GM12878 (cell line): ENCODE data around the gene UBE2J2. TPM values are rescaled to one million over a fixed set of nuclear protein-coding genes. Genes with fewer than 3 reads are reported as not detected.

Experiments used
- ATAC-seq: fragments of 200-7000 bp; cut with Tn5 transposase; 3 replicates; pipeline ENCODE4 v1.9.1; 2020; ENCODE audit warnings: mild to moderate bottlenecking, moderate library complexity
- BruUV-seq: library from RNA; stranded (reverse); fragments of 400-500 nt; replicated peaks from 2 replicates; lab custom pipeline; 2021; lab: Mats Ljungman, UMichigan
- CTCF ChIA-PET: fragments of 300-600 bp; sonication (Branson Sonifier 250); formaldehyde crosslinking; extraction: SDS; loops from one replicate; lab custom pipeline; 2021; ENCODE audit warnings: inconsistent platforms; lab: Yijun Ruan, JAX
- POLR2A ChIA-PET: fragments of 350-600 bp; formaldehyde crosslinking; extraction: SDS; loops from one replicate; lab custom pipeline; 2021; ENCODE audit warnings: inconsistent platforms; lab: Charles Lee
- RAD21 ChIA-PET: fragments of 300-600 bp; sonication (Branson Sonifier 250); formaldehyde crosslinking; loops from one replicate; lab custom pipeline; 2023; ENCODE audit warnings: antibody characterized with exemption; ENCODE audit not compliant: unreplicated experiment; lab: Charles Lee
- SMC1A ChIA-PET: fragments of 300-600 bp; sonication (Branson Sonifier 250); formaldehyde crosslinking; loops from one replicate; lab custom pipeline; 2023; ENCODE audit not compliant: unreplicated experiment, uncharacterized antibody; lab: Charles Lee
- DNase-seq: peaks from one replicate; pipeline ENCODE4 v3.0.0-alpha.2; 2011; ENCODE audit warnings: low read depth, low spot score
- FAIRE-seq: peaks from 3 replicates; lab custom pipeline; 2011; peaks lifted over from hg19 to GRCh38; lab: Jason Lieb, UNC
- H2AFZ ChIP-seq: 2 replicates; pipeline ENCODE4 v1.6.0; 2011; ENCODE audit warnings: low read depth, low read length, control low read depth; ENCODE audit not compliant: control insufficient read depth
- H3K27ac ChIP-seq: 2 replicates; pipeline ENCODE4 v1.5.1; 2011; ENCODE audit warnings: control low read depth; ENCODE audit not compliant: control insufficient read depth, insufficient read depth
- H3K27me3 ChIP-seq, 2 experiments: replicated peaks in 1 of 2; 2 replicates each; pipeline versions ENCODE4 v1.6.0 to v1.6.1; 2011; ENCODE audit warnings: low read length in 1 of 2; ENCODE audit not compliant: control insufficient read depth in 2 of 2, insufficient read depth in 2 of 2
- H3K36me3 ChIP-seq, 2 experiments: 2 replicates each; pipeline ENCODE4 v1.5.1; 2011; ENCODE audit warnings: low read length in 1 of 2; ENCODE audit not compliant: control insufficient read depth in 2 of 2, insufficient read depth in 2 of 2
- H3K4me1 ChIP-seq: 2 replicates; pipeline ENCODE4 v1.6.1; 2011; ENCODE audit warnings: mild to moderate bottlenecking, low read length, moderate library complexity, mixed read lengths; ENCODE audit not compliant: control insufficient read depth, insufficient read depth
- H3K4me2 ChIP-seq: 2 replicates; pipeline ENCODE4 v1.6.0; 2011; ENCODE audit warnings: control low read depth; ENCODE audit not compliant: control insufficient read depth, insufficient read depth
- H3K4me3 ChIP-seq: fragments of 200-600 bp; sonication (generic); 2 replicates; pipeline ENCODE4 v1.5.1; 2016
- H3K79me2 ChIP-seq: 2 replicates; pipeline ENCODE4 v1.6.0; 2011; ENCODE audit warnings: low read length; ENCODE audit not compliant: control insufficient read depth, insufficient read depth
- H3K9ac ChIP-seq: 2 replicates; pipeline ENCODE4 v1.8.0; 2011; ENCODE audit warnings: low read length, control low read depth, mixed read lengths; ENCODE audit not compliant: control insufficient read depth, insufficient read depth
- H3K9me3 ChIP-seq: replicated peaks from 3 replicates; pipeline ENCODE4 v1.5.1; 2011; ENCODE audit warnings: mild to moderate bottlenecking, low read length; ENCODE audit not compliant: control insufficient read depth, insufficient read depth
- H4K20me1 ChIP-seq: 2 replicates; pipeline ENCODE4 v1.6.0; 2011; ENCODE audit not compliant: control insufficient read depth, insufficient read depth
- BACH1 ChIP-seq: fragments of 450-650 bp; IDR thresholded peaks from 2 replicates; pipeline ENCODE4 v1.6.1; 2017; ENCODE audit warnings: mild to moderate bottlenecking, borderline replicate concordance
- CHD2 ChIP-seq: IDR thresholded peaks from 2 replicates; pipeline ENCODE4 v1.6.1; 2011; ENCODE audit warnings: low read depth, low read length, improper control_type of control experiment, borderline replicate concordance
- MTA2 ChIP-seq: fragments of 450-650 bp; IDR thresholded peaks from 2 replicates; pipeline ENCODE4 v1.6.1; 2016; ENCODE audit warnings: low read depth, mild to moderate bottlenecking, moderate library complexity
- NBN ChIP-seq: fragments of 450-650 bp; IDR thresholded peaks from 2 replicates; pipeline ENCODE4 v1.6.1; 2016
- POLR2AphosphoS5 ChIP-seq: IDR thresholded peaks from 2 replicates; pipeline ENCODE4 v1.6.1; 2011; ENCODE audit warnings: mild to moderate bottlenecking, low read length, inconsistent platforms
- RFX5 ChIP-seq: IDR thresholded peaks from 2 replicates; pipeline ENCODE4 v1.6.1; 2011; ENCODE audit warnings: low read depth, low read length, improper control_type of control experiment
- SMAD5 ChIP-seq: IDR thresholded peaks from 2 replicates; pipeline ENCODE4 v1.6.1; 2016; ENCODE audit warnings: antibody characterized with exemption, low read depth
- SMC3 ChIP-seq: IDR thresholded peaks from 2 replicates; pipeline ENCODE4 v1.6.1; 2011; ENCODE audit warnings: low read length, improper control_type of control experiment, borderline replicate concordance
- TCF3 ChIP-seq: IDR thresholded peaks from 2 replicates; pipeline ENCODE4 v1.6.1; 2012; ENCODE audit warnings: low read depth, mild to moderate bottlenecking, low read length, borderline replicate concordance; ENCODE audit not compliant: insufficient read depth
- YY1 ChIP-seq: IDR thresholded peaks from 2 replicates; pipeline ENCODE4 v1.6.1; 2011; ENCODE audit warnings: low read depth, mild to moderate bottlenecking, low read length
- ZNF217 ChIP-seq: fragments of 450-650 bp; IDR thresholded peaks from 2 replicates; pipeline ENCODE4 v1.6.1; 2017; ENCODE audit warnings: antibody characterized with exemption, mild to moderate bottlenecking
- ZSCAN29 ChIP-seq: fragments of 450-650 bp; IDR thresholded peaks from 2 replicates; pipeline ENCODE4 v1.6.1; 2017; ENCODE audit warnings: mild to moderate bottlenecking, moderate library complexity
- WGBS: methylation state at CpG from one replicate; pipeline ENCODE4 v1.1.6; 2016; ENCODE audit warnings: low lambda C conversion rate; ENCODE audit not compliant: insufficient replicate concordance, insufficient coverage; ENCODE audit errors: missing lambda C conversion rate; 5-methylcytosine and 5-hydroxymethylcytosine counted together
- in situ Hi-C: fragments of 300-500 bp; cut with MboI; formaldehyde crosslinking; loops from 9 replicates; pipeline ENCODE4 v1.14.3; 2018; ENCODE audit warnings: mixed read lengths
- intact Hi-C: fragments of 100-400 bp; cut with micrococcal nuclease; formaldehyde crosslinking; loops from one replicate; pipeline ENCODE4 v1.14.2; 2022; ENCODE audit not compliant: unreplicated experiment
- polyA plus RNA-seq, 11 experiments: library from polyadenylated mRNA; depleted of rRNA in 4 of 11; unstranded in 6 of 11; stranded (reverse) in 5 of 11; fragments of >200 nt; fragmentation: Nextera tagmentation in 4 of 11; fragmentation: Illumina TruSeq in 1 of 11; extraction: Ambion mirVana in 4 of 11; extraction: Trizol in 1 of 11; gene quantifications; 1 replicate in 1 of 11; 2 replicates in 10 of 11; pipeline versions ENCODE4 v1.2.1 to v1.2.3, GENCODE V29; 2011 to 2016; ENCODE audit warnings: inconsistent platforms in 2 of 11, missing spikeins in 2 of 11, low read depth in 1 of 11
- total RNA-seq, 4 experiments: library from RNA; depleted of rRNA in 3 of 4; stranded (reverse); fragments of >200 nt in 3 of 4; fragmentation: Illumina TruSeq in 1 of 4; extraction: Trizol in 1 of 4; gene quantifications; 2 replicates each; pipeline versions ENCODE4 v1.2.1 to v1.2.3, GENCODE V29; 2013 to 2021
- TF ChIP-seq, protein P1 (sequence below): fragments of 450-650 bp; IDR thresholded peaks from 2 replicates; pipeline ENCODE4 v1.6.1; 2017; ENCODE audit warnings: mild to moderate bottlenecking, low read depth, inconsistent platforms; ENCODE audit not compliant: poor library complexity, severe bottlenecking
- TF ChIP-seq, protein P2 (sequence below): fragments of 450-650 bp; conservative IDR thresholded peaks from 2 replicates; pipeline ENCODE4 v1.6.1; 2017; ENCODE audit warnings: mild to moderate bottlenecking, moderate library complexity
- TF ChIP-seq, protein P3 (sequence below): fragments of 450-650 bp; IDR thresholded peaks from 2 replicates; pipeline ENCODE4 v1.6.1; 2016; ENCODE audit warnings: mild to moderate bottlenecking

Gene UBE2J2
- total and polyA plus RNA-seq, 10 of the 15 experiments (the other 5 are each of a cell fraction or from before 2014, with no cell fraction given), result 0.72 to 70.5 (median 49.2) TPM

DNA sequence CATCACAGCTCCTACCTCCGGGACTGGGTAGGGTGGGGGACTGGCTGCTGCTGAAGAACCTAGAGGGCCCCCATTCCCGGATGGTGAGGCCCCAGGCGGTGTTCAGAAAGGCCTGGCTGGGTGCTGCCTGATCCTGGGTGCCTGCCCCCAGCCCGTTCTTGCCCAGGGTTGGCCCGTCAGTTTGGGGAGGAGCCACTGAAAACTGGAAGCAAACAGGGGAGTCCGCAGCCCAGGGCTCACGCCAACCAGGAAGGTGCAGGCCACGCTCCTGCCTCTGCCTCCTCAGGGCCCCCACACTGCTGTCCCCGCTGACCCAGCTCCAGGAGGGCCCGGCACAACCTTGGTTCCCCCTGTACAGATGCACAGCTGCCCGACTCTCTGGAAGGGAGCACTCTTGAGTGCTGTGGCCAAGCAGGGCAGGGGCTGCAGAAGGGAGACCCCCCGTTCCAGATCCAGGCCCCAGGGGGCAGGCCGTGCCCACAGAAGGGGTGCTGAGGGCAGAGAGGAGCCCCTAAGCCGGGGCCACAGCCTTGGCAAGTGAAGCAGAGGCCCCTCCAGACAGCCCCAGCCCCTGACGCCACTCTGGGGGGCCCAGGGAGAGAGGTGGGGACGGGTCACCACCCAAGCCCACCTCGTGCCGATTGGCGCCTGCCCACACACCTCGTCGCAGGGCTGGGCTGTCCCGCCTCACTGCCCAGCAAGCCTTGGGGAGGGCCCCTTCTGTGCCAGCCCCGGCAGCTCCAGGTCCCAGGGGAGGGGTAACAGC, 32.6 kb downstream of the UBE2J2 start:
- Histone ChIP-seq H3K79me2 (no peaks in the 10 kb centered on the region), H2AFZ (no peak overlapping the region), H3K36me3 (no peaks in the 10 kb centered on the region), H3K4me1 (no peaks in the 10 kb centered on the region), H3K27me3 (no peaks in the 10 kb centered on the region; a peak in 1 of 4 replicates), H4K20me1 (no peaks in the 10 kb centered on the region), H3K9ac (no peak overlapping the region), H3K4me3 (no peak overlapping the region), H3K9me3 (no peaks in the 10 kb centered on the region), H3K4me2 (no peak overlapping the region), H3K27ac (no peak overlapping the region)
- WGBS, result 17% methylated on average over 23 of the region's 23 CpGs
- DNase-seq (no peak), ATAC-seq (peak; percentile 11), FAIRE-seq (no peak)
- BruUV-seq, result no TSS peak
- ChIA-PET POLR2A (interaction anchor here (0.6 kb wide), 1 partner anchor 203 kb away, joined by 5 read pairs; no protein-coding TSS in a partner anchor), RAD21 (interaction anchor here (1.3 kb wide), 1 partner anchor 10 kb away, joined by 4 read pairs; no protein-coding TSS in a partner anchor), SMC1A (no interaction called here), CTCF (no interaction called here)
- TF ChIP-seq BACH1 (no peak), POLR2AphosphoS5 (no peak), ZSCAN29 (no peak), SMC3 (no peak), MTA2 (no peak), NBN (no peak), TCF3 (no peak), RFX5 (no peak), SMAD5 (no peak), CHD2 (no peak), YY1 (no peak), ZNF217 (no peak)
- TF ChIP-seq, protein P1, sequence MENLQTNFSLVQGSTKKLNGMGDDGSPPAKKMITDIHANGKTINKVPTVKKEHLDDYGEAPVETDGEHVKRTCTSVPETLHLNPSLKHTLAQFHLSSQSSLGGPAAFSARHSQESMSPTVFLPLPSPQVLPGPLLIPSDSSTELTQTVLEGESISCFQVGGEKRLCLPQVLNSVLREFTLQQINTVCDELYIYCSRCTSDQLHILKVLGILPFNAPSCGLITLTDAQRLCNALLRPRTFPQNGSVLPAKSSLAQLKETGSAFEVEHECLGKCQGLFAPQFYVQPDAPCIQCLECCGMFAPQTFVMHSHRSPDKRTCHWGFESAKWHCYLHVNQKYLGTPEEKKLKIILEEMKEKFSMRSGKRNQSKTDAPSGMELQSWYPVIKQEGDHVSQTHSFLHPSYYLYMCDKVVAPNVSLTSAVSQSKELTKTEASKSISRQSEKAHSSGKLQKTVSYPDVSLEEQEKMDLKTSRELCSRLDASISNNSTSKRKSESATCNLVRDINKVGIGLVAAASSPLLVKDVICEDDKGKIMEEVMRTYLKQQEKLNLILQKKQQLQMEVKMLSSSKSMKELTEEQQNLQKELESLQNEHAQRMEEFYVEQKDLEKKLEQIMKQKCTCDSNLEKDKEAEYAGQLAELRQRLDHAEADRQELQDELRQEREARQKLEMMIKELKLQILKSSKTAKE, result no peak
- TF ChIP-seq, protein P2, sequence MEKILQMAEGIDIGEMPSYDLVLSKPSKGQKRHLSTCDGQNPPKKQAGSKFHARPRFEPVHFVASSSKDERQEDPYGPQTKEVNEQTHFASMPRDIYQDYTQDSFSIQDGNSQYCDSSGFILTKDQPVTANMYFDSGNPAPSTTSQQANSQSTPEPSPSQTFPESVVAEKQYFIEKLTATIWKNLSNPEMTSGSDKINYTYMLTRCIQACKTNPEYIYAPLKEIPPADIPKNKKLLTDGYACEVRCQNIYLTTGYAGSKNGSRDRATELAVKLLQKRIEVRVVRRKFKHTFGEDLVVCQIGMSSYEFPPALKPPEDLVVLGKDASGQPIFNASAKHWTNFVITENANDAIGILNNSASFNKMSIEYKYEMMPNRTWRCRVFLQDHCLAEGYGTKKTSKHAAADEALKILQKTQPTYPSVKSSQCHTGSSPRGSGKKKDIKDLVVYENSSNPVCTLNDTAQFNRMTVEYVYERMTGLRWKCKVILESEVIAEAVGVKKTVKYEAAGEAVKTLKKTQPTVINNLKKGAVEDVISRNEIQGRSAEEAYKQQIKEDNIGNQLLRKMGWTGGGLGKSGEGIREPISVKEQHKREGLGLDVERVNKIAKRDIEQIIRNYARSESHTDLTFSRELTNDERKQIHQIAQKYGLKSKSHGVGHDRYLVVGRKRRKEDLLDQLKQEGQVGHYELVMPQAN, result no peak
- TF ChIP-seq, protein P3, sequence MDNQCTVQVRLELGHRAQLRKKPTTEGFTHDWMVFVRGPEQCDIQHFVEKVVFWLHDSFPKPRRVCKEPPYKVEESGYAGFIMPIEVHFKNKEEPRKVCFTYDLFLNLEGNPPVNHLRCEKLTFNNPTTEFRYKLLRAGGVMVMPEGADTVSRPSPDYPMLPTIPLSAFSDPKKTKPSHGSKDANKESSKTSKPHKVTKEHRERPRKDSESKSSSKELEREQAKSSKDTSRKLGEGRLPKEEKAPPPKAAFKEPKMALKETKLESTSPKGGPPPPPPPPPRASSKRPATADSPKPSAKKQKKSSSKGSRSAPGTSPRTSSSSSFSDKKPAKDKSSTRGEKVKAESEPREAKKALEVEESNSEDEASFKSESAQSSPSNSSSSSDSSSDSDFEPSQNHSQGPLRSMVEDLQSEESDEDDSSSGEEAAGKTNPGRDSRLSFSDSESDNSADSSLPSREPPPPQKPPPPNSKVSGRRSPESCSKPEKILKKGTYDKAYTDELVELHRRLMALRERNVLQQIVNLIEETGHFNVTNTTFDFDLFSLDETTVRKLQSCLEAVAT, result no peak
- intact Hi-C loops, result no loop called here
- in situ Hi-C loops, result no loop called here
